Karpas-422 (cell line): ENCODE results near the gene FBF1. TPM values are rescaled to one million over a fixed set of nuclear protein-coding genes. Genes with fewer than 3 reads are reported as not detected.

Source experiments
- DNase-seq: peaks from one replicate; pipeline ENCODE4 v3.0.0-alpha.2; 2015
- H2AFZ ChIP-seq: fragments of 200-600 bp; sonication (generic); 2 replicates; pipeline ENCODE4 v1.6.1; 2014; ENCODE audit warnings: antibody characterized with exemption, low read length, mixed read lengths
- H3K27ac ChIP-seq: fragments of 200-600 bp; sonication (generic); 2 replicates; pipeline ENCODE4 v1.5.1; 2014; ENCODE audit warnings: mild to moderate bottlenecking, low read length, moderate library complexity
- H3K27me3 ChIP-seq: fragments of 200-600 bp; sonication (generic); 2 replicates; pipeline ENCODE4 v1.6.1; 2014; ENCODE audit warnings: low read length, mixed read lengths
- H3K36me3 ChIP-seq: fragments of 200-600 bp; sonication (generic); 2 replicates; pipeline ENCODE4 v1.6.1; 2014; ENCODE audit warnings: low read length, mixed read lengths; ENCODE audit not compliant: insufficient read depth
- H3K4me1 ChIP-seq: fragments of 200-600 bp; sonication (generic); 2 replicates; pipeline ENCODE4 v1.6.1; 2014; ENCODE audit warnings: mild to moderate bottlenecking, low read length, mixed read lengths
- H3K4me2 ChIP-seq: fragments of 200-600 bp; sonication (generic); 2 replicates; pipeline ENCODE4 v1.6.1; 2014; ENCODE audit warnings: low read length, low read depth, mild to moderate bottlenecking; ENCODE audit not compliant: poor library complexity, severe bottlenecking
- H3K4me3 ChIP-seq: fragments of 200-600 bp; sonication (generic); 2 replicates; pipeline ENCODE4 v1.5.1; 2014; ENCODE audit warnings: mild to moderate bottlenecking, antibody characterized with exemption, low read length, mixed read lengths
- H3K79me2 ChIP-seq: fragments of 200-600 bp; sonication (generic); 2 replicates; pipeline ENCODE4 v1.6.1; 2014; ENCODE audit warnings: mild to moderate bottlenecking, low read length, mixed read lengths
- H3K9ac ChIP-seq: fragments of 200-600 bp; sonication (generic); 2 replicates; pipeline ENCODE4 v1.6.0; 2014; ENCODE audit warnings: low read length
- H3K9me2 ChIP-seq: fragments of 200-600 bp; sonication (generic), shearing (Covaris generic); replicated peaks from 2 replicates; pipeline ENCODE4 v1.6.0; 2014; ENCODE audit warnings: mild to moderate bottlenecking, low read length, moderate library complexity; ENCODE audit not compliant: insufficient read depth
- H3K9me3 ChIP-seq: fragments of 300-700, 200-600 bp; sonication (generic); 2 replicates; pipeline ENCODE4 v1.6.1; 2014; ENCODE audit warnings: low read length, mixed read lengths
- H4K20me1 ChIP-seq: fragments of 200-600 bp; sonication (generic); 2 replicates; pipeline ENCODE4 v1.6.1; 2014; ENCODE audit warnings: mild to moderate bottlenecking, antibody characterized with exemption, low read length, low read depth; ENCODE audit not compliant: insufficient read depth
- total RNA-seq: library from RNA; depleted of rRNA; stranded (reverse); fragments of >200 nt; shearing (Covaris generic); gene quantifications from 2 replicates; pipeline ENCODE4 v1.2.3, GENCODE V29; 2014; ENCODE audit warnings: low replicate concordance

The FBF1 gene
- total RNA-seq, 1 experiment from 2014 or later: 13.5 TPM

GRCh38 chr17:75898791-75899190 is 42.1 kb downstream of the FBF1 start:
- H4K20me1 ChIP-seq: no peaks in the 10 kb centered on the region
- H3K36me3 ChIP-seq: peaks cover 15% of the 10 kb centered on the region; the same call in 1 of the 2 replicates
- no peak overlapping the region for H3K4me3 ChIP-seq
- no peak overlapping the region for H3K27ac ChIP-seq
- no peaks in the 10 kb centered on the region for H3K27me3 ChIP-seq
- H3K9me3 ChIP-seq: no peaks in the 10 kb centered on the region
- H3K9me2 ChIP-seq: no peaks in the 10 kb centered on the region
- peaks cover 35% of the 10 kb centered on the region for H3K4me1 ChIP-seq
- no peak overlapping the region for H3K9ac ChIP-seq
- no peak overlapping the region for H2AFZ ChIP-seq
- H3K4me2 ChIP-seq: no peak overlapping the region
- no peak for DNase-seq
- H3K79me2 ChIP-seq: peaks cover 35% of the 10 kb centered on the region

GRCh38 chr17:75898065-75898464 is 42.8 kb downstream of the FBF1 start:
- no peaks in the 10 kb centered on the region for H3K9me2 ChIP-seq
- no peak overlapping the region for H3K4me3 ChIP-seq
- peaks cover 1% of the 10 kb centered on the region; the same call in 1 of the 2 replicates for H4K20me1 ChIP-seq
- peaks cover 15% of the 10 kb centered on the region; the same call in 1 of the 2 replicates for H3K36me3 ChIP-seq
- no peak overlapping the region for H3K9ac ChIP-seq
- peaks cover 28% of the 10 kb centered on the region for H3K79me2 ChIP-seq
- no peaks in the 10 kb centered on the region for H3K27me3 ChIP-seq
- DNase-seq: no peak
- no peak overlapping the region for H2AFZ ChIP-seq
- H3K4me1 ChIP-seq: peaks cover 29% of the 10 kb centered on the region
- no peak overlapping the region for H3K4me2 ChIP-seq
- H3K9me3 ChIP-seq: no peaks in the 10 kb centered on the region
- H3K27ac ChIP-seq: no peak overlapping the region

GRCh38 chr17:75897160-75898019 is 43.5 kb downstream of the FBF1 start:
- Histone ChIP-seq H3K4me3 (peak overlapping the region; percentile 68), H3K4me1 (peaks cover 26% of the 10 kb centered on the region), H3K9me3 (no peaks in the 10 kb centered on the region), H3K79me2 (peaks cover 23% of the 10 kb centered on the region), H3K4me2 (peak overlapping the region; percentile 74), H3K27ac (no peak overlapping the region), H3K9ac (peak overlapping the region; percentile 90), H4K20me1 (peaks cover 5% of the 10 kb centered on the region; the same call in 1 of the 2 replicates), H3K36me3 (peaks cover 10% of the 10 kb centered on the region; the same call in 1 of the 2 replicates), H3K9me2 (no peaks in the 10 kb centered on the region), H3K27me3 (no peaks in the 10 kb centered on the region), H2AFZ (no peak overlapping the region)
- DNase-seq: no peak

- Histone ChIP-seq H3K4me2 (peak within 1 kb of the TSS; percentile 74), H3K4me1 (peaks cover 26% of the 10 kb centered on the region), H3K9ac (peak within 1 kb of the TSS; percentile 90), H4K20me1 (peaks cover 5% of the 10 kb centered on the region; the same call in 1 of the 2 replicates), H2AFZ (peak within 1 kb of the TSS; percentile 62; the same call in 1 of the 2 replicates), H3K4me3 (peak within 1 kb of the TSS; percentile 68), H3K79me2 (peaks cover 23% of the 10 kb centered on the region), H3K36me3 (peaks cover 2% of the 10 kb centered on the region; the same call in 1 of the 2 replicates), H3K9me2 (no peaks in the 10 kb centered on the region), H3K9me3 (no peaks in the 10 kb centered on the region), H3K27ac (peak within 1 kb of the TSS; percentile 66; the same call in 1 of the 2 replicates), H3K27me3 (no peaks in the 10 kb centered on the region)
- DNase-seq: peak; percentile 94
These were observed 44.3 kb downstream of the FBF1 start, which contains the start of gene TRIM65 for GRCh38 chr17:75896415-75897159. Gene TRIM65 (minus strand): TSS chr17:75896951. CDS start chr17:75896937, 14 bp downstream.

- peaks cover 23% of the 10 kb centered on the region for H3K79me2 ChIP-seq
- peak; percentile 53 for DNase-seq
- no peak overlapping the region for H2AFZ ChIP-seq
- no peaks in the 10 kb centered on the region for H3K9me3 ChIP-seq
- H3K4me1 ChIP-seq: peaks cover 26% of the 10 kb centered on the region
- no peaks in the 10 kb centered on the region for H3K27me3 ChIP-seq
- H3K9ac ChIP-seq: peak overlapping the region; percentile 90
- H4K20me1 ChIP-seq: peaks cover 5% of the 10 kb centered on the region; the same call in 1 of the 2 replicates
- peak overlapping the region; percentile 66; the same call in 1 of the 2 replicates for H3K27ac ChIP-seq
- no peaks in the 10 kb centered on the region for H3K36me3 ChIP-seq
- peak overlapping the region; percentile 68 for H3K4me3 ChIP-seq
- H3K4me2 ChIP-seq: peak overlapping the region; percentile 74
- H3K9me2 ChIP-seq: no peaks in the 10 kb centered on the region
These were observed 45.3 kb downstream of the FBF1 start for GRCh38 chr17:75895370-75896155.

- no peak overlapping the region for H3K27ac ChIP-seq
- no peaks in the 10 kb centered on the region for H3K9me2 ChIP-seq
- H3K9ac ChIP-seq: peak overlapping the region; percentile 90; the same call in 1 of the 2 replicates
- H3K4me2 ChIP-seq: no peak overlapping the region
- peaks cover 23% of the 10 kb centered on the region for H3K79me2 ChIP-seq
- no peaks in the 10 kb centered on the region for H3K27me3 ChIP-seq
- peaks cover 5% of the 10 kb centered on the region; the same call in 1 of the 2 replicates for H4K20me1 ChIP-seq
- no peak overlapping the region for H2AFZ ChIP-seq
- H3K4me1 ChIP-seq: peaks cover 26% of the 10 kb centered on the region
- DNase-seq: no peak
- no peak overlapping the region for H3K4me3 ChIP-seq
- no peaks in the 10 kb centered on the region for H3K9me3 ChIP-seq
- no peaks in the 10 kb centered on the region; the same call in 1 of the 2 replicates for H3K36me3 ChIP-seq
These were observed 46.7 kb downstream of the FBF1 start for GRCh38 chr17:75894049-75894733.

- no peak overlapping the region for H2AFZ ChIP-seq
- no peak for DNase-seq
- H3K4me3 ChIP-seq: no peak overlapping the region
- peaks cover 26% of the 10 kb centered on the region for H3K4me1 ChIP-seq
- no peak overlapping the region for H3K4me2 ChIP-seq
- H3K9me3 ChIP-seq: no peaks in the 10 kb centered on the region
- no peak overlapping the region for H3K9ac ChIP-seq
- H3K9me2 ChIP-seq: no peaks in the 10 kb centered on the region
- no peak overlapping the region for H3K27ac ChIP-seq
- H3K36me3 ChIP-seq: no peaks in the 10 kb centered on the region; the same call in 1 of the 2 replicates
- H3K27me3 ChIP-seq: no peaks in the 10 kb centered on the region
- peaks cover 23% of the 10 kb centered on the region for H3K79me2 ChIP-seq
- H4K20me1 ChIP-seq: peaks cover 5% of the 10 kb centered on the region; the same call in 1 of the 2 replicates
These were observed 47.4 kb downstream of the FBF1 start for GRCh38 chr17:75893305-75894048.
